A549 (cell line): Measurements from ENCODE around the gene PTK7.

Source experiments
- CHD2 ChIP-seq: fragments of 150-350 bp; IDR thresholded peaks from 2 replicates; pipeline ENCODE4 v1.6.1; 2014; ENCODE audit warnings: low read length; ENCODE audit not compliant: partially characterized antibody
- PHF8 ChIP-seq: fragments of 200-600 bp; sonication (generic); IDR thresholded peaks from 2 replicates; pipeline ENCODE4 v1.6.1; 2016; ENCODE audit warnings: low read depth, mild to moderate bottlenecking, antibody characterized with exemption, moderate library complexity, borderline replicate concordance
- POLR2A ChIP-seq: IDR thresholded peaks from 2 replicates; pipeline ENCODE4 v1.6.1; 2012; ENCODE audit warnings: mild to moderate bottlenecking, low read length
- POLR2AphosphoS2 ChIP-seq: conservative IDR thresholded peaks from 2 replicates; pipeline ENCODE4 v1.6.1; 2012; ENCODE audit warnings: low read length, improper control_type of control experiment, inconsistent platforms
- RAD21 ChIP-seq, 2 experiments: fragments of >200 bp in 1 of 2; sonication (Bioruptor Twin) in 1 of 2; formaldehyde crosslinking in 1 of 2; IDR thresholded peaks in 1 of 2; conservative IDR thresholded peaks in 1 of 2; 2 replicates in 1 of 2; 3 replicates in 1 of 2; pipeline ENCODE4 v1.6.1; 2012 to 2018; ENCODE audit warnings: inconsistent platforms in 1 of 2
- REST ChIP-seq: fragments of 200-600 bp; sonication (generic); IDR thresholded peaks from 2 replicates; pipeline ENCODE4 v1.6.1; 2016; ENCODE audit warnings: antibody characterized with exemption, mild to moderate bottlenecking, moderate library complexity
- SREBF2 ChIP-seq: fragments of 450-650 bp; IDR thresholded peaks from 2 replicates; pipeline ENCODE4 v1.6.1; 2014; ENCODE audit warnings: mild to moderate bottlenecking, moderate library complexity
- ZFP36 ChIP-seq: fragments of 450-650 bp; IDR thresholded peaks from 2 replicates; pipeline ENCODE4 v1.6.1; 2014; ENCODE audit warnings: borderline replicate concordance; ENCODE audit not compliant: partially characterized antibody
- TF ChIP-seq, protein P1 (sequence below): fragments of >200 bp; sonication (Bioruptor Twin); formaldehyde crosslinking; IDR thresholded peaks from 3 replicates; pipeline ENCODE4 v1.5.1; 2016
- TF ChIP-seq, protein P2 (sequence below): fragments of 250-450 bp; sonication (Bioruptor Pico); IDR thresholded peaks from 2 replicates; pipeline ENCODE4 v1.5.0; 2021; ENCODE audit warnings: mild to moderate bottlenecking, moderate library complexity, borderline replicate concordance

DNA sequence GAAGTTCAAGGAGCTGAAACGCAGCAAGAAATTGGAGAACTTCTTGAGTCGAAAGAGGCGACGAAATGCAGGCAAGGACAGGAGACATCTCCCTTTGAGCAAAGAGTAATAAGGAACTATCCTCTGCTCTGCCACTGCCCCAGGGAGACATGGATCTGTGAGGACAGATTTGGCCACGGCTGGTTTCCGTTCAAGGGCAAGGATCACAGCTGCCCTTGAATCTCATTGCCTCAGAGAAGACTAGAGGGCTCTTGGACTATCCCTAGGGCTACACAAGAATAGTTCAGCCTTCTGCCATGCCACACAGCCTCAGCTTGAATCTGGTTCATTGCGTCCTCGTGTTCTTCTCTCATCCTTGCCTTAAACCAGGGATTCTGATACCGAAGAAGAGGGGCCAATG is 47.0 kb upstream of the PTK7 start:
- TF ChIP-seq POLR2AphosphoS2: no peak
- TF ChIP-seq PHF8: no peak
- TF ChIP-seq, protein P1, sequence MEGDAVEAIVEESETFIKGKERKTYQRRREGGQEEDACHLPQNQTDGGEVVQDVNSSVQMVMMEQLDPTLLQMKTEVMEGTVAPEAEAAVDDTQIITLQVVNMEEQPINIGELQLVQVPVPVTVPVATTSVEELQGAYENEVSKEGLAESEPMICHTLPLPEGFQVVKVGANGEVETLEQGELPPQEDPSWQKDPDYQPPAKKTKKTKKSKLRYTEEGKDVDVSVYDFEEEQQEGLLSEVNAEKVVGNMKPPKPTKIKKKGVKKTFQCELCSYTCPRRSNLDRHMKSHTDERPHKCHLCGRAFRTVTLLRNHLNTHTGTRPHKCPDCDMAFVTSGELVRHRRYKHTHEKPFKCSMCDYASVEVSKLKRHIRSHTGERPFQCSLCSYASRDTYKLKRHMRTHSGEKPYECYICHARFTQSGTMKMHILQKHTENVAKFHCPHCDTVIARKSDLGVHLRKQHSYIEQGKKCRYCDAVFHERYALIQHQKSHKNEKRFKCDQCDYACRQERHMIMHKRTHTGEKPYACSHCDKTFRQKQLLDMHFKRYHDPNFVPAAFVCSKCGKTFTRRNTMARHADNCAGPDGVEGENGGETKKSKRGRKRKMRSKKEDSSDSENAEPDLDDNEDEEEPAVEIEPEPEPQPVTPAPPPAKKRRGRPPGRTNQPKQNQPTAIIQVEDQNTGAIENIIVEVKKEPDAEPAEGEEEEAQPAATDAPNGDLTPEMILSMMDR: no peak
- no peak for TF ChIP-seq POLR2A
- TF ChIP-seq, protein P2, sequence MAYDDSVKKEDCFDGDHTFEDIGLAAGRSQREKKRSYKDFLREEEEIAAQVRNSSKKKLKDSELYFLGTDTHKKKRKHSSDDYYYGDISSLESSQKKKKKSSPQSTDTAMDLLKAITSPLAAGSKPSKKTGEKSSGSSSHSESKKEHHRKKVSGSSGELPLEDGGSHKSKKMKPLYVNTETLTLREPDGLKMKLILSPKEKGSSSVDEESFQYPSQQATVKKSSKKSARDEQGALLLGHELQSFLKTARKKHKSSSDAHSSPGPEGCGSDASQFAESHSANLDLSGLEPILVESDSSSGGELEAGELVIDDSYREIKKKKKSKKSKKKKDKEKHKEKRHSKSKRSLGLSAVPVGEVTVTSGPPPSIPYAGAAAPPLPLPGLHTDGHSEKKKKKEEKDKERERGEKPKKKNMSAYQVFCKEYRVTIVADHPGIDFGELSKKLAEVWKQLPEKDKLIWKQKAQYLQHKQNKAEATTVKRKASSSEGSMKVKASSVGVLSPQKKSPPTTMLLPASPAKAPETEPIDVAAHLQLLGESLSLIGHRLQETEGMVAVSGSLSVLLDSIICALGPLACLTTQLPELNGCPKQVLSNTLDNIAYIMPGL (CRISPR knock-in tag): no peak
- no peak for TF ChIP-seq RAD21 (conservative IDR thresholded peaks at IDR 0.05 in 1 of 2, IDR thresholded peaks at IDR 0.05 in 1 of 2)
- no peak for TF ChIP-seq ZFP36
- TF ChIP-seq CHD2: no peak
- no peak for TF ChIP-seq SREBF2
- TF ChIP-seq REST: no peak
